Measurements from ENCODE around the gene NUP42. TPM values are rescaled to one million over a fixed set of nuclear protein-coding genes. Genes with fewer than 3 reads are reported as not detected.
"Not testable (repeated sequence)": the region's sequence is repeated elsewhere in the genome, so short reads cannot be mapped to it uniquely, and the experiment has no call there.

Gene NUP42
- polyA plus RNA-seq, 3 donors: 52.8 to 60.1 (median 53.9) TPM

GRCh38 chr7:23197745-23198144 is 15.9 kb downstream of the NUP42 start:
- not testable (repeated sequence) for DNase-seq (ENCODE audit: low read depth in 3 of 3, low spot score in 2 of 3)

DNA sequence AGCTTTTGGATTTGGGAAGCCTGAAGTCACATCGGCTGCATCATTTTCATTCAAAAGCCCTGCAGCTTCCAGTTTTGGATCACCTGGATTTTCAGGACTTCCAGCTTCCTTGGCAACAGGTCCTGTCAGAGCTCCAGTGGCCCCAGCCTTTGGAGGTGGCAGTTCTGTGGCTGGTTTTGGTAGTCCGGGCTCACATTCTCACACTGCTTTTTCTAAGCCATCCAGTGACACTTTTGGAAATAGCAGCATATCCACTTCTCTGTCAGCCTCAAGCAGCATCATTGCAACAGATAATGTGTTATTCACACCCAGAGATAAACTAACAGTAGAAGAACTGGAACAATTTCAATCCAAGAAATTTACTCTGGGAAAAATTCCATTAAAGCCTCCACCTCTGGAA is 18.5 kb downstream of the NUP42 start:
- DNase-seq (ENCODE audit: low read depth in 3 of 3, low spot score in 2 of 3): no peak

- no peak for DNase-seq (ENCODE audit: low read depth in 3 of 3, low spot score in 2 of 3)
Observed at GRCh38 chr7:23204241-23204640, 22.4 kb downstream of the NUP42 start.

GRCh38 chr7:23205577-23205908 is 23.7 kb downstream of the NUP42 start:
- no peak for DNase-seq (ENCODE audit: low read depth in 3 of 3, low spot score in 2 of 3)

DNA sequence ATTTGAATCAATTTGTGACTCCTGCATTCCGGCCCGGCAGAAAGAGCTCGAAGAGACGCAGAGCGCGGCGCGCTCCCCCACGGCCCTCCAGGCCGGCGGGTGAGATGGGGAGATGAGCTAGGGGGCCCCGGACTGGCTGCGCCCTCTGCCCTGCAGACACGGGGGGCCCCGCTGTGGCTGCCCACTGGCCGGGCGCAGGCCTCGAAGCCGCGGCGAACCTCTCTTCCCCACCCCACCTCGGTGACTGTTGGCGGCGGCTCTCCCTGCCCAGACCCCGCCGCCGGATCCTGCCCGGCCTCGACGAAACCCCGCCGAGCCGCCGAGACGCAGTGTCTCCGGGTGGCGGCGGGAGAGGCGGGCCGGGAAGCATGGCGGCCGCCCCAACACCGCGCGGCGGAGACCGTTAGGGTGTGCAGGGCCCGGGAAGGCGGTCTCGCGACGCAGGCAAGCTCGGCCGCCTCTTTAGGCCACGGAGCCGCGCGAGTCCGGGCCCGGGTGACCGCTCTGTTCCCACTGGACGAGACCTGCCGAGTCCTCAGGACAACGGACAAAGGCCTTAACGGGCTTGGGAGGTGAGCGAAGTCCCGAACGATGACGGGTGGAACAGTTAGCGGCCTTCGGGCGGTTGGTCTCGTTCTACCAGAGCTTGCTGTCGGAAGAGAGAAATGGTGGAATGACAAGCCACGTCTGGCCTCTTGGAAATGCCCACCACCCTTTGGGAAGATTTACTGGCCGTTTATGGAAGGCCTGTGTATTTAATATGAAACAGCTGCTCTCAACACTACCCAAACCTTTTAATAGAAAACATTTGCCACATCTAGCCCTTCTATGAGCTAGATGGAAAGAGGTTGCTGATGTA is 24.3 kb downstream of the NUP42 start:
- peak in 1 of 3 donors; percentile 41 for DNase-seq (ENCODE audit: low read depth in 3 of 3, low spot score in 2 of 3)

GRCh38 chr7:23207021-23207420 is 25.2 kb downstream of the NUP42 start:
- DNase-seq (ENCODE audit: low read depth in 3 of 3, low spot score in 2 of 3): no peak

- DNase-seq (ENCODE audit: low read depth in 3 of 3, low spot score in 2 of 3): no peak
Observed at GRCh38 chr7:23207884-23208283, 26.0 kb downstream of the NUP42 start.

DNA sequence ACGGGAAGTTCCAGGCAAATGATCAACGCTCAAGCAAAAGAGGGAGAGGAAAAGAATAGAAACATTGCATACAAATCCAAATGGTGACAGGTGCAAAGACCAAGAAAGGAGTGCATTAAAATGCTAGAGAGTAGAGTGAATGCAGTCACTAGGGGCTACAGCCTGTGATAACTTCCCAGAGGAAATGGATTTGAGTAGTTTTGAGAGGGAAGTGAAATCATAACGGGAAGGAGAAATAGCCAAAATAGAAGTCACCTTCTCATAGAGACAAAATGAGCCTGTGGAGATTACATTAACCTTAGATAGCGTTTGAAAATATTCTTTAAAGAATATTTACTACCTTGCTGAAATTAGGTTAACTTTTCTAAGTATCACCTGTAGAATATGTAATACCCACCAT is 26.5 kb downstream of the NUP42 start:
- DNase-seq (ENCODE audit: low read depth in 3 of 3, low spot score in 2 of 3): no peak

GRCh38 chr7:23210506-23210905 is 28.7 kb downstream of the NUP42 start:
- DNase-seq (ENCODE audit: low read depth in 3 of 3, low spot score in 2 of 3): no peak

GRCh38 chr7:23211589-23211988 is 29.7 kb downstream of the NUP42 start:
- peak; percentile 53 to 56 (median 55) for DNase-seq (ENCODE audit: low read depth in 3 of 3, low spot score in 2 of 3)

DNA sequence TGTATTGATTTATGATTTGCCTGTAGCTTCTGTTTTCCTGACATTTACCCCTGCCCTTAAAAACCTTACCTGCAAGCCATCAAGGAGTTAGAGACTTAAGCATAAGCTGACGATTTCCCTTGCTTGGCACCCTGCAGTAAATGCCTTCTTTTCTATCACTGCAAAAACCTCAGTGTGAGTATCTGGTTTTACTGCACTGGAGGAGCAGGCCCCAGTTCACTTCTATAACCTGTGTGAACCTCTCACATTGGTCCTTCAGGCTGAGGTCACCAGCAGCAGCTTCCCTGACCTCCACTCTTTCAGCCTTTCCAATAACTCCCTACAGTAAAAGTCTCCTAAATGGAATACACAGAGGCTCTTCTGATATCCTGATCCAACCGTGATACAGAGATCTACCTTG is 30.5 kb downstream of the NUP42 start:
- no peak for DNase-seq (ENCODE audit: low read depth in 3 of 3, low spot score in 2 of 3)

GRCh38 chr7:23212841-23213240 is 31.0 kb downstream of the NUP42 start:
- no peak for DNase-seq (ENCODE audit: low read depth in 3 of 3, low spot score in 2 of 3)

- DNase-seq (ENCODE audit: low read depth in 3 of 3, low spot score in 2 of 3): no peak
Observed at GRCh38 chr7:23213755-23214154, 31.9 kb downstream of the NUP42 start.

DNA sequence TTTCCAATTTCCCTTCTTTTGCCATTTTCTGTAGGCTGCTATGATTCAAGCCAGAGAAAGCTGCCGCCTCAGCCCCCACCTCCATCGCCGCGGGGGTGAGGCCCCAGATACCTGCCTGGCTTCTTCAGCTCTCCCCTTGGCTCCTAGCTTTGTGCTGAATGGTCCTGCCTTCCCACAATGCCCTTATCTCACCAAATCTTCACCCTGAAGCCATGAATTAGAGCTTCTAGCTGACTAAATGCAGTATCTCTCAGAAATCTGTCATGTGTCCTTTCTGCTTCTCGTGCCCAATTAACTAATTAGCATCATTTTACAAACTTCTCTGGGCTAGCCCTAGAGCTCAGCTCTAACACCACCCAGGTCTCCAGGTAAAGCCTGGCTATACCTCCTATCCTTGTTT is 32.6 kb downstream of the NUP42 start:
- DNase-seq (ENCODE audit: low read depth in 3 of 3, low spot score in 2 of 3): no peak

GRCh38 chr7:23214938-23215337 is 33.1 kb downstream of the NUP42 start:
- no peak for DNase-seq (ENCODE audit: low read depth in 3 of 3, low spot score in 2 of 3)

- DNase-seq (ENCODE audit: low read depth in 3 of 3, low spot score in 2 of 3): no peak
Observed at GRCh38 chr7:23216021-23216420, 34.2 kb downstream of the NUP42 start.

GRCh38 chr7:23218196-23218595 is 36.3 kb downstream of the NUP42 start:
- DNase-seq (ENCODE audit: low read depth in 3 of 3, low spot score in 2 of 3): no peak

- no peak for DNase-seq (ENCODE audit: low read depth in 3 of 3, low spot score in 2 of 3)
Observed at GRCh38 chr7:23220690-23221305, 39.0 kb downstream of the NUP42 start.

DNA sequence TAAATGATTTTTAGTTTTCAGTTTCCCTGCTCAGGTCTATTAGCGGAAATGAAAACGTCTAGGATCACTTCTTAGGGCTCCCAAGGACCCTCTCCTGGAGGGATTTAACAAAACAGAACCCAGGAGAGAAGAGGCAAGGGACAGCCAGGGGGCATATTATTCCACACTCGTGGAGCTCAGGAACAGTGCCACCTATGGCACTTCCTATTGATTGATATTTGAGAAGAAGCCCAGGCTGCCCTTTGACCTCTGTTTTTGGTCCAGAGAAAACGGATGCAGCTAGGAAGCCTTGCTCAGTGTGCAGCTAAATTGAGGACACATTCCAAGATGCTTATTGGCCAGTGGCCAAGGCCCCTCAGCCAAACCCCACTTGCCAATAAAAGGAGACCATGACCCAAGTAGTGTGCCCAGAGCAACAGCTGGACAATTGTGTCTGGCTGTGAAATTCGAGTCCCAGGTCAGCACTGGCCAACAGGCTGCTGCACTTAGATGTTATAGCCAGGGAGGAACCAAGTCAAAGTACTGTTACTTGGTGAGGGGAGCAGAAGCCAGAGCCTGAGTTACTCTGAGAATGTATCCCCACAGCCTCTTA is 40.7 kb downstream of the NUP42 start:
- DNase-seq (ENCODE audit: low read depth in 3 of 3, low spot score in 2 of 3): no peak

DNA sequence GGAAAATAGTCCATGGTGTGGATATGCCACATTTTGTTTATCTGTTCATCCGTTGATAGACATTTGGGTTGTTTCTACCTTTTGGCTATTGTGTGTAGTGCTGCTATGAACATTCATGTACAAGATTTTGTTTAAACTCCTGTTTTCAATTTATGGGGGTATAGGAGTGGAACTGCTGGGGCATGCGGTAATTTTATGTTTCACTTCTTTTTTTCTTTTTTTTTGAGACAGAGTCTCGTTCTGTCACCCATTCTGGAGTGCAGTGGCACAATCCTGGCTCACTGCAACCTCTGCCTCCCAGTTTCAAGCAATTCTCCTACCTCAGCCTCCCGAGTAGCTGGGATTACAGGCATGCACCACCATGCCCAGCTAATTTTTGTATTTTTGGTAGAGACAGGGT is 42.5 kb downstream of the NUP42 start:
- DNase-seq (ENCODE audit: low read depth in 3 of 3, low spot score in 2 of 3): not testable (repeated sequence)

- DNase-seq (ENCODE audit: low read depth in 3 of 3, low spot score in 2 of 3): no peak
Observed at GRCh38 chr7:23226844-23227450, 45.1 kb downstream of the NUP42 start.

GRCh38 chr7:23228412-23228811 is 46.6 kb downstream of the NUP42 start:
- no peak for DNase-seq (ENCODE audit: low read depth in 3 of 3, low spot score in 2 of 3)
